Urinary bladder (tissue), 4 donors: ENCODE results near the gene BEST4. TPM values are rescaled to one million over a fixed set of nuclear protein-coding genes. Genes with fewer than 3 reads are reported as not detected.
"Not testable (repeated sequence)": the region's sequence is repeated elsewhere in the genome, so short reads cannot be mapped to it uniquely, and the experiment has no call there.

Experiments used
- DNase-seq: peaks from one replicate; pipeline ENCODE4 v3.0.0-alpha.2; 2015; ENCODE audit errors: extremely low spot score
- H3K27ac ChIP-seq: one replicate; pipeline ENCODE4 v1.5.1; 2013; ENCODE audit warnings: low read depth, mild to moderate bottlenecking, moderate library complexity
- H3K36me3 ChIP-seq: one replicate; pipeline ENCODE4 v1.6.1; 2013; ENCODE audit warnings: mild to moderate bottlenecking, moderate library complexity; ENCODE audit not compliant: insufficient read depth
- H3K4me1 ChIP-seq: one replicate; pipeline ENCODE4 v1.6.1; 2013; ENCODE audit warnings: mild to moderate bottlenecking, moderate library complexity; ENCODE audit not compliant: insufficient read depth
- H3K4me3 ChIP-seq: one replicate; pipeline ENCODE4 v1.5.1; 2013; ENCODE audit warnings: low read depth, low read length
- WGBS: extraction: QIAGEN DNeasy Blood & Tissue Kit; methylation state at CpG from one replicate; pipeline ENCODE4 v1.1.7; 2013; 5-methylcytosine and 5-hydroxymethylcytosine counted together
- polyA plus RNA-seq: library from polyadenylated mRNA; stranded (reverse); fragments of 200-250 nt; gene quantifications from one replicate; pipeline ENCODE4 v1.2.3, GENCODE V29; 2013
- total RNA-seq: library from RNA; depleted of rRNA; stranded (reverse); fragments of >200 nt; gene quantifications from one replicate; pipeline ENCODE4 v1.2.3, GENCODE V29; 2014
- donor health status: healthy with polysubstance abuse.
- donor health status: healthy.

BEST4 gene
- total and polyA plus RNA-seq, 2 donors: 0.30 TPM; not detected in 1

- Histone ChIP-seq H3K27ac (no peak overlapping the region), H3K4me3 (no peak overlapping the region), H3K36me3 (no peaks in the 10 kb centered on the region), H3K4me1 (no peaks in the 10 kb centered on the region)
- DNase-seq: no peak
- 85% methylated on average over 13 of the region's 13 CpGs for WGBS
These were observed 14.5 kb upstream of the BEST4 start for GRCh38 chr1:44802306-44803061.

GRCh38 chr1:44801491-44802305 lies 13.7 kb upstream of the BEST4 start:
- no peak for DNase-seq
- H3K4me3 ChIP-seq: peak overlapping the region; percentile 5
- H3K4me1 ChIP-seq: no peaks in the 10 kb centered on the region
- H3K27ac ChIP-seq: peak overlapping the region; percentile 53
- no peaks in the 10 kb centered on the region for H3K36me3 ChIP-seq
- 69% methylated on average over 13 of the region's 13 CpGs for WGBS

- H3K4me3 ChIP-seq: peak within 1 kb of the TSS; percentile 77
- WGBS: under 1% methylated on average over 79 of the region's 79 CpGs
- DNase-seq: peak; percentile 93
- H3K27ac ChIP-seq: peak within 1 kb of the TSS; percentile 83
- H3K36me3 ChIP-seq: no peaks in the 10 kb centered on the region
- H3K4me1 ChIP-seq: no peaks in the 10 kb centered on the region
These were observed 12.0 kb upstream of the BEST4 start, which contains the start of gene PLK3 for GRCh38 chr1:44799770-44800584. PLK3 (plus strand) TSS chr1:44800377; CDS start chr1:44800464, 87 bp downstream.

GRCh38 chr1:44798481-44799365 lies 10.8 kb upstream of the BEST4 start:
- Histone ChIP-seq H3K27ac (no peak overlapping the region), H3K4me1 (no peaks in the 10 kb centered on the region), H3K36me3 (no peaks in the 10 kb centered on the region), H3K4me3 (no peak overlapping the region)
- DNase-seq: no peak
- WGBS: 88% methylated on average over 10 of the region's 10 CpGs

- H3K36me3 ChIP-seq, H3K4me3 ChIP-seq, H3K4me1 ChIP-seq, DNase-seq, H3K27ac ChIP-seq: not testable (repeated sequence)
- 80% methylated on average over 8 of the region's 8 CpGs for WGBS
These were observed 9.9 kb upstream of the BEST4 start for GRCh38 chr1:44797886-44798285.

GRCh38 chr1:44792736-44793502 lies 4.9 kb upstream of the BEST4 start:
- H3K4me3 ChIP-seq: no peak overlapping the region
- H3K36me3 ChIP-seq: no peaks in the 10 kb centered on the region
- H3K4me1 ChIP-seq: no peaks in the 10 kb centered on the region
- WGBS: 88% methylated on average over 9 of the region's 9 CpGs
- no peak for DNase-seq
- H3K27ac ChIP-seq: no peak overlapping the region

- H3K36me3 ChIP-seq: no peaks in the 10 kb centered on the region
- H3K4me3 ChIP-seq: no peak overlapping the region
- H3K27ac ChIP-seq: no peak overlapping the region
- no peak for DNase-seq
- WGBS: 61% methylated on average over 7 of the region's 7 CpGs
- H3K4me1 ChIP-seq: no peaks in the 10 kb centered on the region
These were observed 3.2 kb upstream of the BEST4 start for GRCh38 chr1:44790968-44791801.

GRCh38 chr1:44787506-44787905 lies 464 bp downstream of the BEST4 start:
- Histone ChIP-seq H3K4me1 (no peaks in the 10 kb centered on the region), H3K4me3 (no peak overlapping the region), H3K27ac (no peak overlapping the region), H3K36me3 (no peaks in the 10 kb centered on the region)
- DNase-seq: no peak
- WGBS: 93% methylated on average over 10 of the region's 10 CpGs

GRCh38 chr1:44786841-44787426 lies 1.0 kb downstream of the BEST4 start:
- 80% methylated on average over 9 of the region's 9 CpGs for WGBS
- H3K4me1 ChIP-seq: no peaks in the 10 kb centered on the region
- H3K4me3 ChIP-seq: no peak overlapping the region
- DNase-seq: no peak
- H3K27ac ChIP-seq: peak overlapping the region; percentile 40
- no peaks in the 10 kb centered on the region for H3K36me3 ChIP-seq

GRCh38 chr1:44786138-44786840 lies 1.7 kb downstream of the BEST4 start:
- H3K4me1 ChIP-seq: no peaks in the 10 kb centered on the region
- H3K36me3 ChIP-seq: no peaks in the 10 kb centered on the region
- DNase-seq: no peak
- 4% methylated on average over 49 of the region's 49 CpGs for WGBS
- H3K4me3 ChIP-seq: peak overlapping the region; percentile 34
- H3K27ac ChIP-seq: peak overlapping the region; percentile 75
